SK-N-DZ (cell line): ENCODE data around the gene CETN1.

Source experiments
- DNase-seq: peaks from one replicate; pipeline ENCODE4 v3.0.0-alpha.2; 2015; ENCODE audit warnings: low spot score

Gene CETN1

GRCh38 chr18:622289-622688 is 42.1 kb downstream of the CETN1 start:
- no peak for DNase-seq

- DNase-seq: peak; percentile 69
Observed at GRCh38 chr18:623761-624620, 43.8 kb downstream of the CETN1 start.

DNA sequence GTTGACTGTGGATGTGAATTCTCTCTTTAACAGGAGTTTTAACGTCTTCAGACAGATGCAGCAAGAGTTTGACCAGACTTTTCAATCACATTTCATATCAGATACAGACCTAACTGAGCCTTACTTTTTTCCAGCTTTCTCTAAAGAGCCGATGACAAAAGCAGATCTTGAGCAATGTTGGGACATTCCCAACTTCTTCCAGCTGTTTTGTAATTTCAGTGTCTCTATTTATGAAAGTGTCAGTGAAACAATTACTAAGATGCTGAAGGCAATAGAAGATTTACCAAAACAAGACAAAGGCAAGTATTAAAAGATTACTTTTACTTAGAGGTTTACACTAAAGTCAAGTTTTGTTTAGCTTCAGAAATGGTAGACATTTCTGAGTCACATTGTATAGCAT is 47.1 kb downstream of the CETN1 start:
- no peak for DNase-seq

DNA sequence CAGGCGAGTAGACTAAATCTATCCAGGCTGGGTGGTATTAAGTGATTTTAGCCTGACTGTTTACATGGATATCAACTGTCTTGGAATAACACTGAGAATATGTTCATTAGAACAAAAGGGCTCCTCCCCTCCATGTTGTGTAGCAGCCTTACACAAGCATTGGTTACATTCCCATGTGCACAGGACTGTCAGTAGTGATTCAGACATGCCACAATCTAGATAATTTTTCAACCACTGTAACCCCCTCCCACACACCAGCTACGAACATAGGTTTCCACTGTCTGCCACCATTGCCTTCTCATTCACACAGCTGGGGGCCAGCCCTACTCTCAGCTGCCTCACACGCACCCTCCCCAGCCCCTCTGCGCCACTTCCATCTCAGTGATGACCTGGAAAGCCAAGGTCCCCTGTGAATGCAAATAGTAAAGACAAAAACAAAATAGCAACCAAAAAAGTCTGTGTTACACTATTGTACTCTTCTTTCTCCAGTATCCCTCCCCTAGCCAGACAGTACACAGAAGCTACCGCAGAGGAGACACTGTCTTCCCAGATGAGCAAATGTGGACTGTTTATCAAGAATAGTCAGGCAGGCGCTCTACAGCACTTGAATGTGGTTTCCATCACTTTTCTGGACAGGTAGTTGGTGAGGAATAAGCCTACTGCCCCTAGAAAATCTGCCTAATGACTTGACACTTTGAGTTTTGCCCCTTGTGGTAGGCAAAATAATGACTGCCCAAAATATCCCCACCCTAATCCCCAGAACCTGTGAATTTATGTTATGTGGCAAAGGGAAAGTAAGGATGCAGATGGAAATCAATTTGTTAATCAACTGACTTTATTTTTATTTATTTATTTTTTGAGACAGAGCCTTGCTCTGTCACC is 49.3 kb downstream of the CETN1 start:
- no peak for DNase-seq

GRCh38 chr18:631560-631959 is 51.4 kb downstream of the CETN1 start:
- no peak for DNase-seq
